Natural killer cell (primary cell): ENCODE data around the gene DPP7. TPM values are rescaled to one million over a fixed set of nuclear protein-coding genes. Genes with fewer than 3 reads are reported as not detected.

Experiments
- ATAC-seq, 3 donors: fragments of 150-1000 bp in 2 of 3; fragments of 200-7000 bp in 1 of 3; cut with Tn5 transposase; 1 replicate in 1 of 3; 2 replicates in 2 of 3; pipeline ENCODE4 v1.10.0; 2021; ENCODE audit warnings: mild to moderate bottlenecking in 2 of 3, moderate library complexity in 2 of 3
- DNase-seq, 2 donors: peaks; one replicate each; pipeline versions ENCODE4 v3.0.0 to v3.0.0-alpha.2; 2013 to 2021; ENCODE audit warnings: mixed read lengths in 1 of 2
- H3K27ac ChIP-seq: one replicate; pipeline ENCODE4 v1.5.1; 2013; ENCODE audit warnings: mild to moderate bottlenecking, low read length
- H3K27me3 ChIP-seq: one replicate; pipeline ENCODE4 v1.6.1; 2013; ENCODE audit warnings: low read length; ENCODE audit not compliant: control insufficient read depth, insufficient read depth
- H3K36me3 ChIP-seq: one replicate; pipeline ENCODE4 v1.6.1; 2013; ENCODE audit warnings: low read length; ENCODE audit not compliant: control insufficient read depth, insufficient read depth
- H3K4me1 ChIP-seq: one replicate; pipeline ENCODE4 v1.6.1; 2013; ENCODE audit warnings: low read length; ENCODE audit not compliant: control insufficient read depth, insufficient read depth
- H3K4me3 ChIP-seq: one replicate; pipeline ENCODE4 v1.5.1; 2013; ENCODE audit warnings: low read length
- H3K9me3 ChIP-seq: one replicate; pipeline ENCODE4 v1.6.1; 2013; ENCODE audit warnings: low read length; ENCODE audit not compliant: control insufficient read depth, insufficient read depth
- H3K27ac Mint-ChIP-seq, 2 donors: one replicate each; pipeline ENCODE4 v1.8.0; 2022; ENCODE audit warnings: mild to moderate bottlenecking in 2 of 2, mixed read lengths in 2 of 2, moderate library complexity in 1 of 2
- H3K27me3 Mint-ChIP-seq, 2 donors: one replicate each; pipeline ENCODE4 v1.8.0; 2022; ENCODE audit warnings: low read depth in 2 of 2, mixed read lengths in 2 of 2
- H3K36me3 Mint-ChIP-seq: one replicate; pipeline ENCODE4 v1.8.0; 2022; ENCODE audit warnings: mixed read lengths
- H3K4me1 Mint-ChIP-seq, 2 donors: one replicate each; pipeline ENCODE4 v1.8.0; 2022; ENCODE audit warnings: mixed read lengths in 2 of 2
- H3K4me3 Mint-ChIP-seq: one replicate; pipeline ENCODE4 v1.8.0; 2022; ENCODE audit warnings: mild to moderate bottlenecking, moderate library complexity, mixed read lengths
- H3K9me3 Mint-ChIP-seq, 2 donors: one replicate each; pipeline ENCODE4 v1.8.0; 2022; ENCODE audit warnings: mixed read lengths in 2 of 2
- WGBS: methylation state at CpG from one replicate; pipeline ENCODE4 v1.1.7; 2013; ENCODE audit warnings: missing lambda C conversion rate; ENCODE audit not compliant: insufficient coverage; 5-methylcytosine and 5-hydroxymethylcytosine counted together
- intact Hi-C: fragments of 100-400 bp; cut with micrococcal nuclease; formaldehyde crosslinking; loops from one replicate; pipeline ENCODE4 v1.14.2; 2022
- total RNA-seq, 4 donors: library from RNA; stranded (reverse); fragments of 120-200 nt in 1 of 4; gene quantifications; one replicate each; pipeline versions ENCODE4 v1.2.3 to v1.2.4, GENCODE V29; 2013 to 2022
- TF ChIP-seq, protein P1 (sequence below): fragments of 200-600 bp; IDR thresholded peaks from one replicate; pipeline ENCODE4 v1.8.0; 2022; ENCODE audit warnings: antibody characterized with exemption

DPP7 gene
- total RNA-seq, 3 donors from 2014 or later (not counting 1 experiment from before 2014, with no cell fraction given), result 233 to 264 (median 251) TPM

DNA sequence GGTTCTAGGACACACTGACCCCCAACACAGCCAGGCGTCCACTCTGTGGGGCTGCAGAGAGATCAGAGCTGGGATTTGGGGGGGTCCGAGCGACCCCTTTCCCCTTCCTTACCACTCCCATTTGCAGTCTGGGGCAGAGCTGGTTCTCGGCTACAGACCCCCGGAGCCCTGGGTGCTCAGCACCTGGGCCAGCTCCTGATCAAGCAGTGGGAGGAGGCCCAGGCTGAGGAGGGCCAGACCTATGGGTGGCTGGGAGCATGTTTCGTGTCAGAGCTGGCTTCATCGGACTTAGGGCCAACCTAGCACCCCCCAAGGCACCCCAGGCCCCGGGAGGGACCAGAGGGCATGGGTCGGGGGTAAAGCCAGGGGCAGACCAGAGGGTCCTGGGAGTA lies 32.0 kb upstream of the DPP7 start:
- Mint-ChIP-seq H3K27ac (no peak overlapping the region), H3K9me3 (no peaks in the 10 kb centered on the region), H3K27me3 (peaks cover 0 to 16% of the 10 kb centered on the region in 2 donors), H3K4me1 (no peaks in the 10 kb centered on the region), H3K4me3 (no peak overlapping the region), H3K36me3 (no peaks in the 10 kb centered on the region)
- WGBS, result 74% methylated on average over 9 of the region's 9 CpGs
- TF ChIP-seq, protein P1, sequence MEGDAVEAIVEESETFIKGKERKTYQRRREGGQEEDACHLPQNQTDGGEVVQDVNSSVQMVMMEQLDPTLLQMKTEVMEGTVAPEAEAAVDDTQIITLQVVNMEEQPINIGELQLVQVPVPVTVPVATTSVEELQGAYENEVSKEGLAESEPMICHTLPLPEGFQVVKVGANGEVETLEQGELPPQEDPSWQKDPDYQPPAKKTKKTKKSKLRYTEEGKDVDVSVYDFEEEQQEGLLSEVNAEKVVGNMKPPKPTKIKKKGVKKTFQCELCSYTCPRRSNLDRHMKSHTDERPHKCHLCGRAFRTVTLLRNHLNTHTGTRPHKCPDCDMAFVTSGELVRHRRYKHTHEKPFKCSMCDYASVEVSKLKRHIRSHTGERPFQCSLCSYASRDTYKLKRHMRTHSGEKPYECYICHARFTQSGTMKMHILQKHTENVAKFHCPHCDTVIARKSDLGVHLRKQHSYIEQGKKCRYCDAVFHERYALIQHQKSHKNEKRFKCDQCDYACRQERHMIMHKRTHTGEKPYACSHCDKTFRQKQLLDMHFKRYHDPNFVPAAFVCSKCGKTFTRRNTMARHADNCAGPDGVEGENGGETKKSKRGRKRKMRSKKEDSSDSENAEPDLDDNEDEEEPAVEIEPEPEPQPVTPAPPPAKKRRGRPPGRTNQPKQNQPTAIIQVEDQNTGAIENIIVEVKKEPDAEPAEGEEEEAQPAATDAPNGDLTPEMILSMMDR, result no peak
- no peak overlapping the region for H3K4me3 ChIP-seq
- H3K36me3 ChIP-seq, result no peaks in the 10 kb centered on the region
- ATAC-seq, result no peak
- H3K27me3 ChIP-seq, result peaks cover 3% of the 10 kb centered on the region
- no peak overlapping the region for H3K27ac ChIP-seq
- no peak for DNase-seq
- H3K4me1 ChIP-seq, result peaks cover 8% of the 10 kb centered on the region
- intact Hi-C loops, result no loop called here
- H3K9me3 ChIP-seq, result no peaks in the 10 kb centered on the region

DNA sequence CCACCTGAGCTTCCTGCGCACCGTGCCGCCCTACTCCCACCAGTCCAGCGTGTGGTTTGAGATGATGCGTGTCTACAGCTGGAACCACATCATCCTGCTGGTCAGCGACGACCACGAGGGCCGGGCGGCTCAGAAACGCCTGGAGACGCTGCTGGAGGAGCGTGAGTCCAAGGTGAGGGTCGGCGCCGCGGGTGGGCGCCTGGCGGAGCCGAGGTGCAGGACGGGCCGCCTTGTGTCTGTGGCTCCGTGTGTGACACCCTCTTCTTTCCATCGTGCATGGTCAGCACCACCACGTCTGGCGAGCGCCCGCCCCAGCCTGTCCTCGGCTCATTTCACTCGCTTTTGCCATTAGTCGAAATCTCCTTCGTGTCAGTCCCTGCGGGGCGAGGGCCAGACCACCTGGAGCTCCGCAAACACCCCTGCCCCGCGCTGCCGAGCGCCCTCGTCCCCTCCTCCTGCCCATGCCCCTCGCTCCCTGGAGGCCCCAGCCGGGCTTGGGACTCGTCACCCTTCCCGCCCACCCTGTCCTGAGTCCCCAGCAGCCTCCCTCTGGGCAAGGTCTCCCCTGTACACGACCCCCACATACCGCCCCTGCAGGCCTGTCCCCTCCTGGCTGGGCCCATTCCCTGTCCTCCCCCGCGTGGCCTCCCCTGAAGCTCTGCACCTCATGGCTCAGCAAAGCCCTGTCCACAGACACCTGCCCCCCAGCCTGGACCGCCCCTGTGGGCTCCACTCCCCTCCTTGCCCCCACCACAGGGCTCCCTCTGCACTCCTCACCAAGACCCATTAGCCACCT lies 31.4 kb upstream of the DPP7 start:
- Mint-ChIP-seq H3K36me3 (no peaks in the 10 kb centered on the region), H3K9me3 (no peaks in the 10 kb centered on the region), H3K4me1 (no peaks in the 10 kb centered on the region), H3K4me3 (no peak overlapping the region), H3K27me3 (peaks cover 0 to 16% of the 10 kb centered on the region in 2 donors), H3K27ac (no peak overlapping the region)
- 62% methylated on average over 48 of the region's 49 CpGs for WGBS
- no peaks in the 10 kb centered on the region for H3K9me3 ChIP-seq
- no peak overlapping the region for H3K4me3 ChIP-seq
- H3K36me3 ChIP-seq, result no peaks in the 10 kb centered on the region
- intact Hi-C loops, result no loop called here
- H3K4me1 ChIP-seq, result peaks cover 4% of the 10 kb centered on the region
- H3K27me3 ChIP-seq, result peaks cover 3% of the 10 kb centered on the region
- DNase-seq, result no peak
- TF ChIP-seq, protein P1, result no peak
- no peak overlapping the region for H3K27ac ChIP-seq
- no peak for ATAC-seq

DNA sequence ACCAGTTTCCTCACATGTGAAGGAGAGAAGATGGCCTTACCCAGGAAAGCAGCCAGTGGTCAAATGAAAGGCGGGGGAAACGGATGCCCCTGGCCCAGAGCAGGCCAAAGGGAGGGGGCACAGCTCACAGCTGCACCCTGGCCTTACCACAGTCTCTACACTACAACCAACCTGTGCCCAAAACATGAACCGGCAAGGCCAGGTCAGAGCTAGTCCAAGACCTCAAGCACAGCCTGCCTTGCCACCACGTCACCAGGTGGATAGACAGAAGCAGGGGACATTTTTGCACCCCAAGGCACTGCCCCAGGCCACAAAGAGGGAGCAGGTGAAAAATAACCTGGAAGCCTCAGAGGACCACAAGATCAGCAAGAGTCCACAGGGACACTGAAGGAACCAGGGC lies 28.9 kb upstream of the DPP7 start:
- DNase-seq, result no peak

More for the DNA sequence above, 28.9 kb upstream of the DPP7 start:
- H3K36me3 ChIP-seq, result no peaks in the 10 kb centered on the region
- no peak overlapping the region for H3K27ac Mint-ChIP-seq
- H3K36me3 Mint-ChIP-seq, result no peaks in the 10 kb centered on the region
- no peaks in the 10 kb centered on the region for H3K9me3 Mint-ChIP-seq
- no peak for ATAC-seq
- no peak overlapping the region for H3K4me3 ChIP-seq
- peaks cover 3% of the 10 kb centered on the region for H3K4me1 ChIP-seq
- no peak overlapping the region for H3K27ac ChIP-seq
- peaks cover 8 to 25% of the 10 kb centered on the region in 2 donors for H3K27me3 Mint-ChIP-seq
- H3K27me3 ChIP-seq, result peaks cover 16% of the 10 kb centered on the region
- TF ChIP-seq, protein P1, result no peak
- H3K4me1 Mint-ChIP-seq, result no peaks in the 10 kb centered on the region
- no peak overlapping the region for H3K4me3 Mint-ChIP-seq
- intact Hi-C loops, result no loop called here
- 53% methylated on average over 4 of the region's 4 CpGs for WGBS
- H3K9me3 ChIP-seq, result no peaks in the 10 kb centered on the region
